ENCODE results near the gene PCBP3.

DNA sequence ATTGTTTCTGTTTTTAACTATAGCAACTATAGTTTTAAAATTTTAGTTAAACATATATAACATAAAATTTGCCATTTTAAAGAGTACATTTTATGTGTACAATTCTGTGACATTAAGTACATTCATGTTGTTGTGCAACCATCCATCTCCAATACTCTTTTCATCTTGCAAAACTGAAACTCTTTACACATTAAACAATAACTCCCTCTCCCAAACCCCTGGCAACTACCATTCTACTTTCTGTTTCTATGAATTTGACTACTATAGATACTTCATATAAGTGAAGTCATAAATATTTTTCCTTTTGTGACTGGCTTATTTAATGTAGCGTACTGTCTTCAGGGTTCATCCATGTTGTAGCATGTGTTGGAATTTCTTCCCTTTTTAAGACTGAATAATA, 25.9 kb downstream of the PCBP3 start:
- TF ChIP-seq, protein P1, sequence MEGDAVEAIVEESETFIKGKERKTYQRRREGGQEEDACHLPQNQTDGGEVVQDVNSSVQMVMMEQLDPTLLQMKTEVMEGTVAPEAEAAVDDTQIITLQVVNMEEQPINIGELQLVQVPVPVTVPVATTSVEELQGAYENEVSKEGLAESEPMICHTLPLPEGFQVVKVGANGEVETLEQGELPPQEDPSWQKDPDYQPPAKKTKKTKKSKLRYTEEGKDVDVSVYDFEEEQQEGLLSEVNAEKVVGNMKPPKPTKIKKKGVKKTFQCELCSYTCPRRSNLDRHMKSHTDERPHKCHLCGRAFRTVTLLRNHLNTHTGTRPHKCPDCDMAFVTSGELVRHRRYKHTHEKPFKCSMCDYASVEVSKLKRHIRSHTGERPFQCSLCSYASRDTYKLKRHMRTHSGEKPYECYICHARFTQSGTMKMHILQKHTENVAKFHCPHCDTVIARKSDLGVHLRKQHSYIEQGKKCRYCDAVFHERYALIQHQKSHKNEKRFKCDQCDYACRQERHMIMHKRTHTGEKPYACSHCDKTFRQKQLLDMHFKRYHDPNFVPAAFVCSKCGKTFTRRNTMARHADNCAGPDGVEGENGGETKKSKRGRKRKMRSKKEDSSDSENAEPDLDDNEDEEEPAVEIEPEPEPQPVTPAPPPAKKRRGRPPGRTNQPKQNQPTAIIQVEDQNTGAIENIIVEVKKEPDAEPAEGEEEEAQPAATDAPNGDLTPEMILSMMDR (IDR thresholded peaks at IDR 0.05) = no peak
- no peak for TF ChIP-seq POLR2A (IDR thresholded peaks at IDR 0.05)
